ENCODE measurements around the gene CD24.

- peak in 1 of 5 experiments; percentile 7 for TF ChIP-seq CTCF (IDR thresholded peaks at IDR 0.05 in 4 of 5, conservative IDR thresholded peaks at IDR 0.05 in 1 of 5)
- TF ChIP-seq POLR2A (IDR thresholded peaks at IDR 0.05), result no peak
Measured at GRCh38 chr6:106974999-106975737, 639 bp upstream of the CD24 start.
